ENCODE measurements around the gene MDH1B.
"Not testable (repeated sequence)": the region's sequence is repeated elsewhere in the genome, so short reads cannot be mapped to it uniquely, and the experiment has no call there.

MDH1B gene

GRCh38 chr2:206765242-206766056, at the start of gene MDH1B, which contains the start of gene FASTKD2:
MDH1B (minus strand) TSS chr2:206765328; CDS start chr2:206765271, 57 bp downstream.
FASTKD2 (plus strand) TSS chr2:206765606; CDS start chr2:206766694, 1,088 bp downstream.
- peak; percentile 88 for DNase-seq (ENCODE audit: low spot score)

- no peak for DNase-seq (ENCODE audit: low spot score)
These were observed 49.4 kb upstream of the MDH1B start for GRCh38 chr2:206814498-206814897.

DNA sequence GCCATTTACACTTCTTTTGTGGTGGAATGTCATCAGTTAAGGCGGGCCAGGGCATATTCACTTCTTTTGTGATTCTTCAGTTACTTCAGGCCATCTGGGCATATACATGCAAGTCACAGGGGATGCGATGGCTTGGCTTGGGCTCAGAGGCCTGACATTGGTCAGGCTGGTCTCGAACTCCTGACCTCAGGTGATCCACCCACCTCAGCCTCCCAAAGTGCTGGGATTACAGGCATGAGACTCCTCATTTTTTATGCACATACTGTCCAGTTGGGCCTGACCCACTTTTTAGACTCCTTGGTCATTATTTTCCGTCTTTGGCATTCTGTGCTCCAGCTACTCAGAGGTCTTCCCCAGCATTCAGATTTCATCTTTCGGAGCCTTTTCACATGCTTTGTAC, 47.3 kb upstream of the MDH1B start:
- DNase-seq (ENCODE audit: low spot score): not testable (repeated sequence)

DNA sequence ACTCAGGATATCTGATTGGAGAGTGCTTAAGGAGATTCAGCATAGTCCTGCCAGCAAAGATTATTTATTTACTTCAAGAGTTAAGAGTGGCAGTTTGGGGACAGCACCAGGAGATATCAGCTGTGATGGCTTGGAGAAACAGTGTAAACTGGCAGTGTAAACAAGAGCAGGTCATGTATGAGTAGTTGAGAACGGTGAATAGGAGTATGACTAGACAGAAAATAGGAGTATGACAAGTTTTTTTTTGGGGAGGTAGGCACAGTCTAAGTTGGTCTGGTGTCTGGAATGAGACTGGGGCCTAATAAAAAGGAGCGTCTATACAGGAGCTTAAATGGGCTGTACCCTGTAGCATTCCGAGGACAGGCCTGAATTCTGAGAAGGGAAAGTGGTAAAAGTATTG, 42.5 kb upstream of the MDH1B start:
- DNase-seq (ENCODE audit: low spot score): not testable (repeated sequence)

DNA sequence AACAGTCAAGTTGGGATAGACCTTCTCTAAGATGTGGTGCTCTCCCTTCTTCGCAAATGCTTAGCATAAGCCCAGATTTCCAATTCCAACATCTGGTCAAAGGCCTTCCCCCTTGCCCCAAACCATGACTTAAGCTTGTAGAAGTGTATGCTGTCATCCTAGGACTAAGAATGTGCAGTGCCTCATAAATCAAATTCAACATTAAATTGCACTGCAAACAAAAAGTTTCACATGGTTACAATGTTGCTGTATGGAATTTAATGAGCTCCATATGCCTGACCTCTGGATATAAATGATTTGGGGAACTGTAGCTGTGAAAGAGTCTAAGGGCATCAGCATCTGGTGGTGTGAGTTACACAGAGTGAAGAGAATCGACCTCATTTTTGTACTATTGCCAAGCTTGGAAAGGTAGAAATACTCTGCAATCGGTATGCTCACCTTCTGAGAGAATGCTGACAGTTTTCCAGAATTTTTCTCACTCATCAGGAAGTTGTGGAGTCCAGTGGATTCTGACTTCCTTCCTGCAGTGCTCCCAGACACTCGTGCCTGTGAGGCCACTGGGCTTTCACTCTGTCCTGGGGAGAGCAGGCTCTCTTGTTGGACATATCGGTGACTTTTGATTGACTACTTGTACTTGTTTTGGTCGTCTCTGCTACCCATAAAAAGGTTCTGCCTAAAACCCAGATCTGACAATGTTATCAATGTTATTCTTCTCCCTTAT, 40.9 kb upstream of the MDH1B start:
- DNase-seq (ENCODE audit: low spot score): no peak

GRCh38 chr2:206804326-206804725, 39.2 kb upstream of the MDH1B start:
- DNase-seq (ENCODE audit: low spot score): no peak

- DNase-seq (ENCODE audit: low spot score): no peak
These were observed 37.8 kb upstream of the MDH1B start for GRCh38 chr2:206802654-206803514.

DNA sequence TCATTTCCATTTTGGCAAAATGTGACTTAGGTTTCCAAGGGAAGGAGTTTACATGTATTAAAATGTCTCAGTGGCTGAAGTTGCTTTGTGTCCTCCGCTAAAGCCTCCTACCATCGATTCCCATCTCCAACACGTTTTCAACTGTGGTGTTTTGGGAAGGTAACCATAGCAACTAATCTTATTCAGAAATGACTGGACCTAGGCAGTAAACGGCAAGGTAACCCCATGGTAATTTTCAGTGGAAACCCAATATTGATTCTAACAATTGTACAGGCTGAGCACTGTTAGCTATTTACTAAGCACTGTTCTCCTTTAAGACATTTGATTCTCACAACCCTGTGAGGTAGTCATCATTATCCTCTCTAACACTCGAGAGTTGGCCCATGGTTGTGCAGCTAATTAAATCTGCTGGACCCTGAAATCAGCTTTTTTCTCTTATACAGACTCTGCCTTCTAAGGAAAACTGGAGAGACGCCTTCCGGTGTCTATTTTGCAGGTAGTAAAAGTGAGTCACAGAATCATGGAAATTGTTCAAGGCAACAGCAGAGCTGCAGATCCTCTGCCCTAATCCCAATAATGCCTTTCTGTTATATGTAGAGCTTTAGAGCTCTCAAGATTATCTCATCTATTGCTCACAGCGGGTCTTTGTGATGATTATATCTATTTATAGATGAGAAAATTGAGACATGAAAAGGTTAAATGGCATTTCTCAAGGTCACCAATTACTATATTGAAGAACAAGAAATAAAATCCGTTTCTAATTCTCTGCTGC, 36.5 kb upstream of the MDH1B start:
- no peak for DNase-seq (ENCODE audit: low spot score)

DNA sequence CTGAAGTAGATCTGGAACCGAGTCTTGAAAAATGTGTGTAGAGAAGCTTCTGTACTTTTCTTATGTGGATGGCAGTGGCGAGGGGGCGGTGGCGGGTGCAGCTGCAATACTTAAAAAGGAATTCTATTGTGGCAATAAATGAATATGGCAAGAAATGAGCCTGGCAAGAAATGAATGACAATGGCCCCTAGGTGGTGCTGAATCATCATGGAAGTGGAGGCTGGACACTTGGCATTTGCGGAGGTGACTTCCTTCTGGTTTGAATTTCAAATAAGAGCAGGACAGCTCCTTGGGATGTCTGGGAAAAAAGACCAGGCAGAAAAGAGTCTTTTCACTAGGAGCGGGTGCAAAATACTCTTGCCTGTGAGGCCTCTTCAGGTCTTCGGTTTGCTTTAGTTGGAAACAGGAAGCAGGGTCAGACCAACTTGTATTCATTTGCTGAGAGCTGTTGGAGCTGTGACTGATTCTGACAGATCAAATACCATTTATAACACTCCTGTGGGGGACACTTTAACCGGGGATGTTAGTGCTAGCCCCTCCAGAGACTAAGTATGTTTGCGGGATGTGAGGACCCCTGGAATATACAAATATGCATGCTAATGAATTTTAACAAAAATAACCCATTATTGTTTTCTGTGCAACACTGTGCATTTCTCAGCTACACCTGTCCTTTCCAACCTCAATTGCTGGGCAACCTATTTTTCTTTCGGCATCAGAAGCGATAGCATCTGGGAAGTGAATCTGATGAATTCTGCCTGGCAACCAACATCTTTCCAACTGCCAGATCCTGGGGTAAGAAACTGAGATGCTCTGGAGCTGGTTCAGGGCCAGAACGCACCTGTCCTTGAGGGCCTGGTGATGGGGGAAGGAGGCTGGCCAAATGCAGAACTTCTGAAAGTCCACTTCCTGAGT, 35.6 kb upstream of the MDH1B start:
- peak; percentile 81 for DNase-seq (ENCODE audit: low spot score)

DNA sequence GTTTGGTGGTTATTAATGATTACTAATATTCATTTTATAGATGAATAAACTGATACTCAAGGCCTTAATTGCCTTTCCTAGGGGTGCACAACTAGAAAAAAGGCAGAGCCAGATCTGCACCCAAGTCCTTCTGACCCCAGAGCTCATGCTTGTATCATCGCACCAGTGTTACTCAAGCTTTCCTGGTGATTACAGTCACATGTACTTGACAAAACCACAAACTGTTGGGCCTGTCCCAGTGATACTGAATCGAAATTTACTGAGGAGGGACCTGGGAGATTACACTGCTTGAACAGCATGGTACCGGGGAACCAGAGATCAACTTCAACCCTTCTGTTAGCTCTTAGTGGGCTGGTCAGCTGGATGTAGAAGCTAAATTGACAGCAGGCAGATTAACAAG, 34.0 kb upstream of the MDH1B start:
- no peak for DNase-seq (ENCODE audit: low spot score)

- no peak for DNase-seq (ENCODE audit: low spot score)
These were observed 32.9 kb upstream of the MDH1B start for GRCh38 chr2:206798000-206798399.

DNA sequence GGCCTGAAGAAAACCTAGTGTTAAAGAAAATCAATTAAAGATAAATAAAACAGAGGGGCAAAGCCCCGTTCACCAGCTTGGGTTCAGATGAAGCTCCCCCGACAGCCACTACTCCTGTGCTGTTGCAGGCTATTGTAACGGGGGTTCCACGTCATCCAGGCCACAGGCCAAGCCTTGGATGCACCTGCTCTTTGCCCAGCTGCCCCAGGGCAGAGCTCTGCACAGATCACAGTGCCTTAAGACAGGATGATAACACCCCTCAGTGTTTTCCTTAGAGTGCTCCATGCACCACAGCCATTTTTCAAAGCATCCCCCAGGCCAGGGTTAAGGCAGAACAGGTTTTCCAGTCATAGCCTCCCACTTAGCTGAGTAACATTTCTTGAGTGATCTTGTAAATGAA, 32.2 kb upstream of the MDH1B start:
- DNase-seq (ENCODE audit: low spot score): no peak

- DNase-seq (ENCODE audit: low spot score): no peak
These were observed 27.5 kb upstream of the MDH1B start for GRCh38 chr2:206792645-206793044.

- DNase-seq (ENCODE audit: low spot score): no peak
These were observed 25.3 kb upstream of the MDH1B start for GRCh38 chr2:206790311-206790935.

GRCh38 chr2:206784559-206785353, 19.6 kb upstream of the MDH1B start:
- no peak for DNase-seq (ENCODE audit: low spot score)

GRCh38 chr2:206783718-206784117, 18.6 kb upstream of the MDH1B start:
- no peak for DNase-seq (ENCODE audit: low spot score)

GRCh38 chr2:206780671-206781070, 15.5 kb upstream of the MDH1B start:
- DNase-seq (ENCODE audit: low spot score): no peak

DNA sequence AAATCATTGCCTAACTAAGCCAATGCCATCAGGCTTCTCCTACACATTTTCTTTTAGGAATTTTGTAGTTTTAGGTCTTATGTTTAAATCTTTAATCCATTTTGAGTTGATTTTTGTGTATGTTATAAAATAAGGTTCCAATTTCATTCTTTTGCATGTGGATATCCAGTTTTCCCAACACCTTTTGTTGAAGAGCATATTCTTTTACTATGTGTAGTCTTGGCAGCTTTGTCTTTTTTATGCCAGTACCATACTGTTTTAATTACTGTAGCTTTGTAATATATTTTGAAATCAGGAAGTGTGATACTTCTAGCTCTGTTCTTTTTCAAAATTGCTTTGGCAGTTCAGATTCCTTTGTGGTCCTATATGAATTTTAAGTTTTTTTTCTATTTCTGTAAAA, 11.3 kb upstream of the MDH1B start:
- no peak for DNase-seq (ENCODE audit: low spot score)

DNA sequence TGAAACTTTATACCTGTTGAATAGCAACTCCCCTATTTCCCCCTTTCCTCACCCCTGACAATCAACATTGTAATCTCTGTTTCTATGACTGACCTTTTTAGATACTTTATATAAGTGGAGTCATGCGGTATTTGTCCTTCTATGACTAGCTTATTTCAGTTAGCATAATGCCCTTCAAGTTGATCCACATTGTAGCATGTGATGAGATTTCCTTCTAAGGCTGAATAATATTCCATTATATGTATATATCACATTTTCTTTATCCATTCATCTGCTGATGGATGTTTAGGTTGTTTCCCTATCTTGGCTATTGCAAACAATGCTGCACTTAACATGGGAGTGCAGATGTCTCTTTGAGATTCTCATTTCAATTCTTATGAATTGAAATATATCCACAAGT, 9.7 kb upstream of the MDH1B start:
- DNase-seq (ENCODE audit: low spot score): no peak

All from globus pallidus (tissue), 1 donor.